Endodermal cell (in vitro differentiated cells): Measurements from ENCODE around the gene OPCML. TPM values are rescaled to one million over a fixed set of nuclear protein-coding genes. Genes with fewer than 3 reads are reported as not detected.
A peak's percentile ranks its signal among the peaks of the same experiment; 100 is the strongest.

ENCODE experiments used
- DNase-seq: peaks from one replicate; pipeline ENCODE4 v3.0.0-alpha.2; 2017
- H3K27ac ChIP-seq: 2 replicates; pipeline ENCODE4 v1.5.1; 2013; ENCODE audit warnings: mild to moderate bottlenecking, low read depth, low read length, moderate library complexity
- H3K27me3 ChIP-seq: 2 replicates; pipeline ENCODE4 v1.6.1; 2013; ENCODE audit warnings: mild to moderate bottlenecking, low read length, moderate library complexity; ENCODE audit not compliant: insufficient read depth, control insufficient read depth, poor library complexity, severe bottlenecking
- H3K36me3 ChIP-seq: 2 replicates; pipeline ENCODE4 v1.7.0; 2013; ENCODE audit warnings: mild to moderate bottlenecking, low read length, moderate library complexity; ENCODE audit not compliant: control insufficient read depth, insufficient read depth
- H3K4me1 ChIP-seq: one replicate; pipeline ENCODE4 v1.7.0; 2013; ENCODE audit warnings: low read length; ENCODE audit not compliant: control insufficient read depth, insufficient read depth
- H3K4me3 ChIP-seq: 2 replicates; pipeline ENCODE4 v1.5.1; 2013; ENCODE audit warnings: mild to moderate bottlenecking, low read length, moderate library complexity
- H3K9ac ChIP-seq: 2 replicates; pipeline ENCODE4 v1.6.1; 2013; ENCODE audit warnings: mild to moderate bottlenecking, low read length, moderate library complexity; ENCODE audit not compliant: poor library complexity, severe bottlenecking; ENCODE audit errors: extremely low read depth
- H3K9me3 ChIP-seq: 2 replicates; pipeline ENCODE4 v1.6.1; 2013; ENCODE audit warnings: mild to moderate bottlenecking, low read length, moderate library complexity; ENCODE audit not compliant: control insufficient read depth
- H3K27ac Mint-ChIP-seq: 2 replicates; pipeline ENCODE4 v1.8.0; 2020; ENCODE audit warnings: mixed read lengths
- H3K27me3 Mint-ChIP-seq: 2 replicates; pipeline ENCODE4 v1.8.0; 2021; ENCODE audit warnings: mild to moderate bottlenecking, mixed read lengths; ENCODE audit not compliant: insufficient read depth
- H3K36me3 Mint-ChIP-seq: 2 replicates; pipeline ENCODE4 v1.8.0; 2020; ENCODE audit warnings: low read depth, mixed read lengths
- H3K4me1 Mint-ChIP-seq: 2 replicates; pipeline ENCODE4 v1.8.0; 2020; ENCODE audit warnings: mixed read lengths
- H3K4me3 Mint-ChIP-seq: 2 replicates; pipeline ENCODE4 v1.8.0; 2020; ENCODE audit warnings: mild to moderate bottlenecking, moderate library complexity, mixed read lengths
- H3K9me3 Mint-ChIP-seq: 2 replicates; pipeline ENCODE4 v1.8.0; 2020; ENCODE audit warnings: mild to moderate bottlenecking, mixed read lengths
- CTCF ChIP-seq: fragments of 200-600 bp; sonication (generic); conservative IDR thresholded peaks from 2 replicates; pipeline ENCODE4 v1.5.0; 2021; ENCODE audit warnings: antibody characterized with exemption, mild to moderate bottlenecking
- WGBS, 2 experiments: methylation state at CpG; one replicate each; pipeline versions ENCODE4 v1.1.5 to v1.1.7; 2013; ENCODE audit warnings: missing lambda C conversion rate in 2 of 2, mixed read lengths in 1 of 2; ENCODE audit not compliant: insufficient coverage in 1 of 2, insufficient read length in 1 of 2; 5-methylcytosine and 5-hydroxymethylcytosine counted together
- total RNA-seq, 2 donors: library from RNA; stranded (reverse); fragmentation: NEBNext Ultra II Directional in 1 of 2; extraction: Animal tissue kit (Norgen Biotek cat#: 25700) in 1 of 2; gene quantifications; 2 replicates in 1 of 2; 3 replicates in 1 of 2; pipeline ENCODE4 v1.2.1, GENCODE V29; 2021

OPCML gene
- total RNA-seq, 2 donors from 2014 or later = 0.49 to 0.86 TPM

GRCh38 chr11:132972565-132972964 lies 559.7 kb downstream of the OPCML start:
- peaks cover 27% of the 10 kb centered on the region for H3K4me1 Mint-ChIP-seq
- no peak for DNase-seq

GRCh38 chr11:132971351-132971750 lies 561.0 kb downstream of the OPCML start:
- H3K27me3 ChIP-seq = no peaks in the 10 kb centered on the region
- no peaks in the 10 kb centered on the region for H3K9me3 Mint-ChIP-seq
- H3K9ac ChIP-seq = no peak overlapping the region
- no peaks in the 10 kb centered on the region for H3K27me3 Mint-ChIP-seq
- no peak overlapping the region for H3K27ac Mint-ChIP-seq
- 97 to 100% methylated on average over 4 of the region's 4 CpGs for WGBS, 2 experiments
- DNase-seq = no peak
- no peaks in the 10 kb centered on the region for H3K9me3 ChIP-seq
- no peak for TF ChIP-seq CTCF
- peaks cover 19% of the 10 kb centered on the region for H3K4me1 Mint-ChIP-seq
- no peaks in the 10 kb centered on the region for H3K4me1 ChIP-seq
- H3K4me3 ChIP-seq = no peak overlapping the region
- no peaks in the 10 kb centered on the region for H3K36me3 Mint-ChIP-seq
- no peaks in the 10 kb centered on the region for H3K36me3 ChIP-seq
- H3K27ac ChIP-seq = no peak overlapping the region
- no peak overlapping the region for H3K4me3 Mint-ChIP-seq

More at GRCh38 chr11:132972565-132972964, 559.7 kb downstream of the OPCML start:
- Histone ChIP-seq H3K36me3 (no peaks in the 10 kb centered on the region), H3K27me3 (no peaks in the 10 kb centered on the region), H3K27ac (peak overlapping the region; percentile 27), H3K9me3 (no peaks in the 10 kb centered on the region), H3K4me3 (no peak overlapping the region), H3K9ac (no peak overlapping the region), H3K4me1 (no peaks in the 10 kb centered on the region)
- WGBS, 2 experiments = 82 to 92% methylated on average over 3 of the region's 3 CpGs
- H3K27me3 Mint-ChIP-seq = no peaks in the 10 kb centered on the region
- no peak for TF ChIP-seq CTCF
- no peak overlapping the region for H3K4me3 Mint-ChIP-seq
- no peaks in the 10 kb centered on the region for H3K36me3 Mint-ChIP-seq
- no peaks in the 10 kb centered on the region for H3K9me3 Mint-ChIP-seq
- no peak overlapping the region for H3K27ac Mint-ChIP-seq

GRCh38 chr11:132969892-132970291 lies 562.4 kb downstream of the OPCML start:
- Mint-ChIP-seq H3K27ac (no peak overlapping the region), H3K4me1 (peaks cover 14% of the 10 kb centered on the region), H3K9me3 (peaks cover 3% of the 10 kb centered on the region), H3K4me3 (no peak overlapping the region), H3K27me3 (peaks cover 4% of the 10 kb centered on the region), H3K36me3 (no peaks in the 10 kb centered on the region)
- DNase-seq = no peak
- Histone ChIP-seq H3K4me1 (no peaks in the 10 kb centered on the region), H3K27me3 (no peaks in the 10 kb centered on the region), H3K27ac (no peak overlapping the region), H3K36me3 (no peaks in the 10 kb centered on the region), H3K4me3 (no peak overlapping the region), H3K9ac (no peak overlapping the region), H3K9me3 (no peaks in the 10 kb centered on the region)
- WGBS, 2 experiments = 83 to 86% methylated on average over 1 to 3 of the region's 4 CpGs
- TF ChIP-seq CTCF = no peak
